ENCODE data around the gene CACNA2D4. TPM values are rescaled to one million over a fixed set of nuclear protein-coding genes. Genes with fewer than 3 reads are reported as not detected.

CACNA2D4 gene
- total RNA-seq, 1 donor from 2014 or later: 0.45 TPM

- Mint-ChIP-seq H3K4me1 (peaks cover 2% of the 10 kb centered on the region), H3K36me3 (no peaks in the 10 kb centered on the region), H3K27me3 (ENCODE audit: low read depth) (peaks cover 47% of the 10 kb centered on the region), H3K27ac (no peak overlapping the region), H3K4me3 (no peak overlapping the region), H3K9me3 (no peaks in the 10 kb centered on the region)
- no peak for TF ChIP-seq CTCF (IDR thresholded peaks at IDR 0.05; ENCODE audit: unreplicated experiment)
- DNase-seq (ENCODE audit: low spot score in 2 of 2, unreplicated experiment in 2 of 2): peak in 1 of 2 experiments; percentile 12
Observed at GRCh38 chr12:1842905-1843640, 75.4 kb downstream of the CACNA2D4 start.

GRCh38 chr12:1842183-1842904 is 76.1 kb downstream of the CACNA2D4 start:
- Mint-ChIP-seq H3K27ac (no peak overlapping the region), H3K4me1 (peaks cover 2% of the 10 kb centered on the region), H3K4me3 (no peak overlapping the region), H3K36me3 (no peaks in the 10 kb centered on the region), H3K9me3 (no peaks in the 10 kb centered on the region), H3K27me3 (ENCODE audit: low read depth) (peaks cover 44% of the 10 kb centered on the region)
- DNase-seq (ENCODE audit: low spot score in 2 of 2, unreplicated experiment in 2 of 2): no peak
- TF ChIP-seq CTCF (IDR thresholded peaks at IDR 0.05; ENCODE audit: unreplicated experiment): no peak

- H3K27ac Mint-ChIP-seq: no peak overlapping the region
Observed at GRCh38 chr12:1841586-1842182, 76.8 kb downstream of the CACNA2D4 start.

GRCh38 chr12:1840981-1841425 is 77.4 kb downstream of the CACNA2D4 start:
- DNase-seq (ENCODE audit: low spot score in 2 of 2, unreplicated experiment in 2 of 2): no peak
- no peaks in the 10 kb centered on the region for H3K9me3 Mint-ChIP-seq
- no peak for TF ChIP-seq CTCF (IDR thresholded peaks at IDR 0.05; ENCODE audit: unreplicated experiment)
- no peaks in the 10 kb centered on the region for H3K36me3 Mint-ChIP-seq
- H3K4me1 Mint-ChIP-seq: peaks cover 2% of the 10 kb centered on the region
- H3K27me3 Mint-ChIP-seq (ENCODE audit: low read depth): peaks cover 36% of the 10 kb centered on the region
- H3K27ac Mint-ChIP-seq: no peak overlapping the region
- H3K4me3 Mint-ChIP-seq: no peak overlapping the region

More at GRCh38 chr12:1841586-1842182, 76.8 kb downstream of the CACNA2D4 start:
- H3K9me3 Mint-ChIP-seq: no peaks in the 10 kb centered on the region
- H3K4me3 Mint-ChIP-seq: no peak overlapping the region
- TF ChIP-seq CTCF (IDR thresholded peaks at IDR 0.05; ENCODE audit: unreplicated experiment): no peak
- peaks cover 2% of the 10 kb centered on the region for H3K4me1 Mint-ChIP-seq
- no peaks in the 10 kb centered on the region for H3K36me3 Mint-ChIP-seq
- peaks cover 41% of the 10 kb centered on the region for H3K27me3 Mint-ChIP-seq (ENCODE audit: low read depth)
- DNase-seq (ENCODE audit: low spot score in 2 of 2, unreplicated experiment in 2 of 2): no peak

GRCh38 chr12:1839956-1840951 is 78.2 kb downstream of the CACNA2D4 start:
- H3K4me3 Mint-ChIP-seq: no peak overlapping the region
- H3K4me1 Mint-ChIP-seq: peaks cover 2% of the 10 kb centered on the region
- DNase-seq (ENCODE audit: low spot score in 2 of 2, unreplicated experiment in 2 of 2): no peak
- no peaks in the 10 kb centered on the region for H3K9me3 Mint-ChIP-seq
- H3K27me3 Mint-ChIP-seq (ENCODE audit: low read depth): peaks cover 34% of the 10 kb centered on the region
- H3K36me3 Mint-ChIP-seq: no peaks in the 10 kb centered on the region
- no peak overlapping the region for H3K27ac Mint-ChIP-seq
- TF ChIP-seq CTCF (IDR thresholded peaks at IDR 0.05; ENCODE audit: unreplicated experiment): no peak
